ENCODE data around the gene DNAJC6. TPM values are rescaled to one million over a fixed set of nuclear protein-coding genes. Genes with fewer than 3 reads are reported as not detected.
A peak's percentile ranks its signal among the peaks of the same experiment; 100 is the strongest.

Gene DNAJC6
- polyA plus RNA-seq, 4 donors = 2.2 to 6.6 (median 6.0) TPM

GRCh38 chr1:65398083-65398482 lies 88.7 kb downstream of the DNAJC6 start:
- DNase-seq (ENCODE audit: low read depth in 4 of 4, low spot score in 3 of 4) = no peak

GRCh38 chr1:65399003-65399402 lies 89.7 kb downstream of the DNAJC6 start:
- DNase-seq (ENCODE audit: low read depth in 4 of 4, low spot score in 3 of 4) = no peak

- no peak for DNase-seq (ENCODE audit: low read depth in 4 of 4, low spot score in 3 of 4)
Observed at GRCh38 chr1:65401612-65402011, 92.3 kb downstream of the DNAJC6 start.

GRCh38 chr1:65404941-65405340 lies 95.6 kb downstream of the DNAJC6 start:
- DNase-seq (ENCODE audit: low read depth in 4 of 4, low spot score in 3 of 4) = no peak

- DNase-seq (ENCODE audit: low read depth in 4 of 4, low spot score in 3 of 4) = no peak
Observed at GRCh38 chr1:65407877-65408276, 98.5 kb downstream of the DNAJC6 start.

GRCh38 chr1:65409314-65409713 lies 100.0 kb downstream of the DNAJC6 start:
- no peak for DNase-seq (ENCODE audit: low read depth in 4 of 4, low spot score in 3 of 4)

- no peak for DNase-seq (ENCODE audit: low read depth in 4 of 4, low spot score in 3 of 4)
Observed at GRCh38 chr1:65409816-65410326, 100.5 kb downstream of the DNAJC6 start.

GRCh38 chr1:65412256-65412983 lies 103.1 kb downstream of the DNAJC6 start:
- DNase-seq (ENCODE audit: low read depth in 4 of 4, low spot score in 3 of 4) = no peak

- no peak for DNase-seq (ENCODE audit: low read depth in 4 of 4, low spot score in 3 of 4)
Observed at GRCh38 chr1:65412984-65413375, 103.6 kb downstream of the DNAJC6 start.

GRCh38 chr1:65414538-65414937 lies 105.2 kb downstream of the DNAJC6 start:
- no peak for DNase-seq (ENCODE audit: low read depth in 4 of 4, low spot score in 3 of 4)

- no peak for DNase-seq (ENCODE audit: low read depth in 4 of 4, low spot score in 3 of 4)
Observed at GRCh38 chr1:65416767-65417166, 107.4 kb downstream of the DNAJC6 start.

- DNase-seq (ENCODE audit: low read depth in 4 of 4, low spot score in 3 of 4) = no peak
Observed at GRCh38 chr1:65417729-65418128, 108.4 kb downstream of the DNAJC6 start.

GRCh38 chr1:65418522-65419185 lies 109.3 kb downstream of the DNAJC6 start:
- DNase-seq (ENCODE audit: low read depth in 4 of 4, low spot score in 3 of 4) = no peak

GRCh38 chr1:65419681-65420589 lies 110.6 kb downstream of the DNAJC6 start:
- peak; percentile 91 to 95 (median 92) for DNase-seq (ENCODE audit: low read depth in 4 of 4, low spot score in 3 of 4)

GRCh38 chr1:65420590-65421350 lies 111.4 kb downstream of the DNAJC6 start, which contains the start of the genes LEPR and LEPROT:
LEPR (plus strand) TSS chr1:65420668; CDS start chr1:65565566, 144,898 bp downstream.
LEPROT (plus strand) TSS chr1:65420668; CDS start chr1:65420725, 57 bp downstream.
- DNase-seq (ENCODE audit: low read depth in 4 of 4, low spot score in 3 of 4) = peak in 3 of 4 donors; percentile 22 to 74 (median 29)

GRCh38 chr1:65421351-65422025 lies 112.1 kb downstream of the DNAJC6 start:
- DNase-seq (ENCODE audit: low read depth in 4 of 4, low spot score in 3 of 4) = peak in 1 of 4 donors; percentile 22

GRCh38 chr1:65422241-65423203 lies 113.2 kb downstream of the DNAJC6 start:
- no peak for DNase-seq (ENCODE audit: low read depth in 4 of 4, low spot score in 3 of 4)

- DNase-seq (ENCODE audit: low read depth in 4 of 4, low spot score in 3 of 4) = no peak
Observed at GRCh38 chr1:65423884-65424572, 114.7 kb downstream of the DNAJC6 start.
